Inflammatory macrophage treated with lipopolysaccharide for 4 hours (primary cell): ENCODE data around the gene AARS2.

Experiments
- DNase-seq: peaks from one replicate; pipeline ENCODE4 v3.0.0-alpha.2; 2020

Gene AARS2

DNA sequence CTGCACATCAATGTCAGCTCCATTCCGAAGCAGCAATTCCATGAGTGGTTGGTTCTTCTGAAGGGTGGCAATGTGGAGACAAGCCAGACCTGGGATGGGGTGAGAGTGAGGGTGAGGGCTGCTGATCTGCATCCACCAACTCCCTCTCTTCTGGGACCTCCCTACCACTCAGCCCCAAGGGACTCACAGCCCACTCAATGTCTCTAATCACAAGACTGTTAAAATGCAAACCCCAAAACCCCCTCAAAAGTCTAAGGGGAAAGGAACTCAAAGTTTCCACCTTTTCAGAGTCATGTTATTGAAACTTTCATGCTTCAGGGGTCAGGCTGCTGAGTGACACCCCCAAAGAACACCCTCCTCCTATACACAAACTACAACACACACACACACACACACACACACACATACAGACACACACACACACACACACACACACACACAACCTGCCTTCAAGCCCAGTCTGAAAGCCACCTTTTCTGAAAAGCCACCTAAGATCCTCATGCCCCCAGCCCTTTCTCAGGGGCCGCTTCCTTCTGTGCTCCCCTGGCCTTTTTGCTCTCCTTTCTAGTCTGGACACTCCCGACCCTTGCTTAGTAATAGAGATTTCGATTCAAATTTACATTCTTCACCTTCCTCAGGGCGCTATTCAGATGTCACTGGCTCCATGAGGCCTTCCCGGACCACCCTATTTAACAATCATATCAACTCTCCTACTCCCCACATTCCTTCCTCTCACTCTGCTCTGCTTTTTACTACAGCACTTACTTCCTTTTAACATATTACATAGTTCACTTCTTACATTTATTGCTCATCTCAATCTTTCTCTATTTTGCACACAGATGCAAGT lies 52.5 kb downstream of the AARS2 start:
- no peak for DNase-seq

DNA sequence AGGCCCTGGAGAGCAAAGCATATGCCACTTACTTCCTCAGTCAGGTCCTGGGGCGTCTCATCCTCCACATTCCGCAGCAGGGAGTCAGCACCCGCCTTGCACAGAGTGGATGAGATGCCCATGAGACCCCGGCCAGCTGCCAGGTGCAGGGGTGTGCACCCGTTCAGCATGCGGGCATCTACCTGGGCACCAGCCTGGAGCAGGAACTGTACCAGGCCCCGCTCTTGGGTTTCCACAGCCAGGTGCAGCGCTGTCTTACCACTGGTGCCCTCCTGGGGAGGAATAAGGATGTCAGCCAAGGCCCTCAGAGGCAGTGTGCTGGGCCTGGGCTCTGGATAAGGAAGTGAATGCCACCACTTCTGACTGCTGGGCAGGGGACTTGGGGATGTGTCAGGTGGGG lies 53.1 kb downstream of the AARS2 start:
- DNase-seq = no peak

DNA sequence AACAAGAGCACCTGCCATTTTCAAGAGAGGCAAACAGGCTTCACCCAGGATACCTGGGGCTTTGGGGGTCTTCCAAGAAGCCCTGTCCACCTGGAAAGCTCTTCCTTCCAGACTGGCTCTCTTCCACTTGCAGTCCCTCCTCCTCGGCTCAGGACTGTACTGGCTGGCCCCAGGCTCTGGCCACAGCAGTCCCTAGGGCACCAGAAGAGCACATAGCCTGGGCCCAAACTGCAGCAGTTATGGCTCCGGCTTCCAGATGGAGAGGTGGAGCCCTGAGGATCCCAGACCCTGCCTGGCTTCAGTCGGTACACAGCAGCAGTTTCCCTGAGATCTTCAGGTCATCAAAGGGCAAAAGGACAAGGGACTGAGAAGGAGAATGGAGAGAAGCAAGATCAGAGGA lies 54.2 kb downstream of the AARS2 start:
- no peak for DNase-seq

DNA sequence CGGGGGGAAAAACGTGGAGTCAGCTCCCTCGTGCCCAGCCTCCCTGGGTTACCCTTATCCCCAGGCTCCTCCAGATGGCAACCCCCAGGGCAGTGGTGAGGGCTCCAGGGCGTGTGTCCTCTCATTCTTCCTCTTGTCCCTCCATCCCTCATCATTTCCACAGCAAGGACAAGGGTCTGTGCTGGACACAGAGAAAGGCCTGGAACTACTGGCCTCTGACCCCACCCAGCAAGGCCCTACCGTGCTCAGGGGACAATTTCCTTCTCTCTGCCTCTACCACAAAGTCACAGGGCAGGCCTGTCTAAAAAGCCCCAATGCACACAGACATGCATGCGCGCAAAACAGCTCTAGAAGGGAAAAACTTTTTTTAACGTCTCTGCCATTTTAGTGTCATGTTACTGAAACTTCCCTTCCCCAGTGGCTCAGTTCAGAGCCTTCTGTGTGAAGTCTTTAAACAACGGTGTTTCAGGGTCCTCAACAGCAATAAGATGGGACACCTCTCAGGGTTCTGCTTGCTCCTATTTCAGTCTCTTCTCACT lies 54.8 kb downstream of the AARS2 start:
- no peak for DNase-seq

DNA sequence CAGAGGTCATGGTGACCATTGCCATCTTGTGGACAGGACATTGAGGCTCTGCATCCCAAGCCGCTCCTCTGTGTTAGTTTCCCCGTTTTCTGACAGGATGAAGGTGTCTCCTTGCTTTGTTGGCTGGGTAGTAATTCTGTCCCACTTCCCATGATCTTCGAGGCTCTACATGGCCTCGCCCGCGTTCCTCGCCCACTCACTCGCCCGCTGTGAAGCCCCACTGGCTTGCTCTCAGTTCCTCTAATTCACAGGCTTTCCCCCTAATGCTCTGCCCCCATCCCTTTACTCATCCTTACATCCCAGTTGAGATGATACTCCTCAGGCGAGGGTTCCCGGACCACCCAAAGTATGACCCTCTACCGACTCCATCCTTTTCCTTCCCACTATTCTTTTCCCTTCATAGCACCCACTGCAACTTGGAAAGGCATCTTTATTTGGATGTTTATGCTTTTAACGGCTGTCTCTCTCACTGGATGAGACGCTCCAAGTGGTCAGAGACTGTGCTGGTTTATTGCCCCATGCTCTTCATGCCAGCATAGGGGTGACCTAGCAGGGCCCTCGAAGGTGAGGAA lies 55.3 kb downstream of the AARS2 start:
- peak; percentile 71 for DNase-seq

DNA sequence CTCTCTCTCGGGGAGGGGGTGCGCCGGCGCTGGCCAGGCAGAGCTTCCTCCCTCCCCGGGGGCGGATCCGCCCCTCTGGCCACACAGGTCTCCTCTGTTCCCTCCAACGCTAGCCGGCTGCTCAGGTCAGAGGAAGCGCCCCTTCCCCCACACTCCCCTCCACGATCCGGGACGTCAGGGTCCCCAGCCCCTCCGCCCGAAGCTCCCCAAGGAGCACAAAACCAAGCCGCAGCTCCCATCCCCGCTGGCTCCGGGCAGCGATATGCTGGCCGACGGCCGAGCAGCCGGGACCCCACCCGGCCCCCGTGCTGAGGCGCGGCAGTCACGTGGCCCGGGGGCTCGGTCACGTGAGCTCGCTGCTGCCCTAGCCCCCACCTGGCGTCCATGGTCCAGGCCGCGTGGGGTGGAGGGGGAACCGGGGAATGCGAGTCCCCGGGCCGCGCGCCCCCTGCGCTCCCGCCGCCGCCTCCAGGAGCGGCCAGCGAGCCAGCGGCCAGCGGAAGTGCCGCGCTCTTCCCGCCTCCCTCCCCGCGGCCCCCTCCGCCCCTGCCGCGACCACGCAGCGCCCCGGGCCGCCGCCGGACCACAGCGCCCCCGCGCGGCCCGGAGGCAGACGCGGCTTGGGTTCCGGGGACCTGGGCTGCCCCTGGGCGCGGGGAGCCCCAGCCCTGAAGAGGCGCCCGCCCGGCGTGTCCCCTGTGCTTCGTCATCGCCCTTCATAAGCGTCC lies 56.0 kb downstream of the AARS2 start, which contains the start of gene SLC35B2:
Gene SLC35B2 (minus strand): TSS at position 504 of the 728 bp plus-strand sequence. CDS start 118 bp downstream, at position 386.
- DNase-seq = no peak

DNA sequence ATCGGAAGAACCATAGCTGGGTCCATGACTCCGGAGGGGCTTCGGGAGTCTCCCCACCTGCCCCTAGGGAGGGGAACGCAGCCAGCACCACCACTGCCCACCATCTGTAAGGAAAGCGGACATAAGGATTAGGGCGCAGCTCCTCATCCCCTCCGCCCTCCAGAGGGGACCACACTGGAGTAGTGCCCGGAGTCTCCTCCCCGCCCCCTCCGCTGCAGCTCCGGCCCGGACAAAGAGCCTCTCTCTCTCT lies 56.4 kb downstream of the AARS2 start:
- DNase-seq = no peak

DNA sequence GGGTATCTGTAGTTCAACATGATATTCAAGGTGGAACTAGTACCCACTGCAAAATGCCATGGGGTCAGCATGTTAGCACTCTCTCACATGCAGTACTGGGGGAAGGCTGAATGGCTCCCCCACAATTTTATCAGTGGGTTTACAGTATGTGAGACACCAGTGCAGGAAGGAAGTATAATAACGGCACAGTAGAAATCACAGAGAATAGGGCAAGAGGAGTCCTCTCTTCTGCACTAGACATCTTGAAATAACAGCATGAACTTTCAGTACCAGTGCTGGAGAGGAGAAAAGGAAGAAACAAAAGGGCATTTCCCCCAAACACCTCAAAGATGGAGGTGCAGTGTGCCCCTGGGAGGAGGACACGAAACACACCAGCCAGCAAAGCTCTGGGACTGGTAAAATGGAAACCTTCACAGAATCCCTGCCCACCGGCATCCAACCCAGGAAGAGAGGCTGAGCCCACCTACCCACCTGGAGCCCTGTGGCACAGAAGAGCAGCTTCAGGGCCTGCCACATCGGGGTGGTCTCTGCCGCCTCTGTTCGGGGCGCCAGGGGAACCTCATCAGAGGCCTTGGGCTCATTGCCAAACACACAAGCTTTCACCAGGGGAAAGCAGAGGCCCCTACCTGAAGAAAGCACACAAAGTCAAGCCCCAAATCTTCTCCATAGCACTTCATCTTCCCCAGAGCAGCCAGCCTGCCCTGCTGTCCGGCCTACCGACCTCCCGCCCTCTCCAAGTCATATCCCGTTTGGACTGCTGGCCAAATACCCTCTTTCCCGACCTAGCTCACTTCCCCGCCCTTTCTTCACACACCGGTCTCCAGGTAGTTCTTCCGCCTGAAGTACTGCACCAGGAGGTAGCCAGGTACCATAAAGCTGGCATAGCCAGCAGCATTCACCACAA lies 57.0 kb downstream of the AARS2 start:
- DNase-seq = no peak

DNA sequence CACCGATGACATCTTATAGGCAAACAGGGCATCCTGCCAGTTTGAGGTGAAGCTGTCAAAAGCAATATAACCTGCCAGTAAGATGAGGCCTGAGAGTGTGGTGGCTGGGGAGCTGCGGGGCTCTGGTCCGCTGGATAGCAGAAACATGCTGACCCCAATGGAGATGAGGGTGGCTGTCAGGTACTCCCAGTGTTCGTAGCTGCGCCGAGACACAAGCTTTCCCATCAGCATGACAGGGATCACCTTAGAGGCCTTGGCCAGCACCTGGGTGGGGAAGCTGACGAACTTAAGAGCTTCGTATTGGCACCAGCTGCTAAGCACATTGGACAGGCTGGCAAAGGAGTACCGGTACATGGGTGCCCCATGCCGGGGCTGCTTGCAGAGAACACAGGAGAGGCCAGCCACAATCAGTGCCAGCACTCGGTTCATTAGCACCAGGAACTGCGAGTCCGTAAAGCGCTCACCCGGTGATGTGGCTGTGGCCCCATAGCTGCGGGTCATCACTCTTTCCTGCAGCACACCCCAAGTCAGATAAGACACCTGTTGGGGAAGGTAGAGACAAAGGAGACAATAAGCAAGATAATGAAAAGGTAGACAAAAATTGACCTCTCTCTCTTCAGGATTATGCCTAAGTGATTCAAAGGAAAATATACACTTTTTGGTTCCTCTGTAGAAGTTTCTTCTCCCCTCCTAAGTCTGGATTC lies 57.9 kb downstream of the AARS2 start:
- DNase-seq = no peak

DNA sequence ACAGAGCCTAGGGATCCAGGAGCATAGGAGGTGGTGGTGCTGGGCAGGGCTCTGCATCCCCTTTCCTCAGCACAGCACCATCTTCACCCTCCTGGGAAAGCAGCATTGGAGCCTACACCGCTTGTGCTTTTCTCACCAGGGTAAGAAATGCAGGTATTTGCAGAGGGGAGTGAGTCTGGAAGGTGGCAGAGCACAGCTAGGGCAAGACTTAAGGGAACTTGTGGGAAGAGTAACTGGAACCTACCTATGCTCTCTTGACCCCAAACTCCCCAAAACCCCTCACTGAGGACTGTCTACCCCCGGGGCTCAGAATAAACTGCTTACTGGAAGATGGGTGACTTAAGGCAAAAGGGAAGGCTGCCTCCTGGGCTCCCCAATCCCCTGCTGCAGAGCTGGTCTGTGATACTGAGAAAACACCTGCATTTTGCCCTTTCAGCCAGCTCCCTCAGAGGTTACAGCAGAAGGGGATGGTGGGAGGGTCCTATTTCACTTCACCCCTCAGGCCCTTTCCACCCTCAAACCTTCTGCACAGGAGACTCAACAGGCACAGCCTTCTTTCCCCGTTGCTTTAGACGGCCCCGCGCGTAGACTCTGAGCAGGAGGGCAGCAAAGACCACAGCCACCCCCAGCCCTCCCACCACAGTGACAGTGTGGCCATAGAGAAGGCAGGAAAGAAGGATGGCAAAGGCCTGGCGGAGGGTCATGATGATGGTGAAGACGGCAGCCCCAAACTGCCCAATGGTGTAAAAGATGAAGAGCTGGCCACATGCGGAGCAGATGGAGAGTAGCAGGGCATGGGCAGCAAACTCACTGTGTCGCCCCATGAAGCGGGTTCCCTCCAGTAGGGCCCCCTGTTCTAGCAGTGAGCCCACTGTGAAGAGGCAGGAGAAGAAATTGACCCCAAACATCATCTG lies 58.7 kb downstream of the AARS2 start:
- no peak for DNase-seq

DNA sequence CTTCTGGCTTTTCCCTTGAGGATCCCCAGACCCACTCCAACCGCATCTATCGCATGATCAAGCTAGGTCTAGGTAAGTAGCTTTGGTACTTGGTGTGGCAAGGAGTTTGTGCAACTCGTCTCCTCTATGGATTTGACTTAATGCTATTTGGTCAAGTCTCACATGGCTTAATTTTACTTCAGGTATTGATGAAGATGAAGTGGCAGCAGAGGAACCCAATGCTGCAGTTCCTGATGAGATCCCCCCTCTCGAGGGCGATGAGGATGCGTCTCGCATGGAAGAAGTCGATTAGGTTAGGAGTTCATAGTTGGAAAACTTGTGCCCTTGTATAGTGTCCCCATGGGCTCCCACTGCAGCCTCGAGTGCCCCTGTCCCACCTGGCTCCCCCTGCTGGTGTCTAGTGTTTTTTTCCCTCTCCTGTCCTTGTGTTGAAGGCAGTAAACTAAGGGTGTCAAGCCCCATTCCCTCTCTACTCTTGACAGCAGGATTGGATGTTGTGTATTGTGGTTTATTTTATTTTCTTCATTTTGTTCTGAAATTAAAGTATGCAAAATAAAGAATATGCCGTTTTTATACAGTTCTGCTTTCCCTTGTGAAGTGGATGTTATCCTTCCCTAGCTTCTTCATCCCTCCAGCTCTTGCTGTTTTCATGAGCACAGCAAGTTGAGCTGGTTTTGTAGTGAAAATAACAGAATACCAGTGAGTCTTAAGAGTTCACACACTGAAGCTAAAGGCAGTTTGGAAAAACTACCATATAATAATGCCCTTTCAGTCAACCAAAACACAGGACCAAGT lies 59.6 kb downstream of the AARS2 start:
- DNase-seq = peak; percentile 55

DNA sequence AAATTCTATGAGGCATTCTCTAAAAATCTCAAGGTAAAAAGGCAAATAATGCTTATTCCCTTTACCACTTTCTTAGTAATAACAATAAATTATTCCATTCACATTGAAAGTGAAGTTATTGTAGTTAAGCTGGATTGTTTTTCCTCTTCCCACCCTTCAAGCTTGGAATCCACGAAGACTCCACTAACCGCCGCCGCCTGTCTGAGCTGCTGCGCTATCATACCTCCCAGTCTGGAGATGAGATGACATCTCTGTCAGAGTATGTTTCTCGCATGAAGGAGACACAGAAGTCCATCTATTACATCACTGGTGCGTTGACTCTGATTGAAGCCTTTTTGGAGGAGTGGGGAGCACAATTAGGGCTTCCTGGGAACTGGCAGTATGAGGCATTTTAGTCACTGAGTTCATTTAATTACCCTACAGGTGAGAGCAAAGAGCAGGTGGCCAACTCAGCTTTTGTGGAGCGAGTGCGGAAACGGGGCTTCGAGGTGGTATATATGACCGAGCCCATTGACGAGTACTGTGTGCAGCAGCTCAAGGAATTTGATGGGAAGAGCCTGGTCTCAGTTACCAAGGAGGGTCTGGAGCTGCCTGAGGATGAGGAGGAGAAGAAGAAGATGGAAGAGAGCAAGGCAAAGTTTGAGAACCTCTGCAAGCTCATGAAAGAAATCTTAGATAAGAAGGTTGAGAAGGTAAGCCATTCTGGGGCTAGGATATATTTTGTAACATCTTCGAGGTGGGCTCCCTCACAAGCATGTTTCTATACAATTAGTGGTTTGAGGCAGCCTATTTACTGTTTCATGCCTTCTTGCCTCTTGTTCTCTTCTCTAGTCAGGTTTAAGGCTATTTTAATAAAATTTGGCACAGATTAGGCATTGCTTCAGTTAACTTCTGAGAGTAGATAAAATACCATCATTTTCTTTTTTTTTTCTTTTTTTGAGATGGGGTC lies 61.3 kb downstream of the AARS2 start:
- DNase-seq = no peak

DNA sequence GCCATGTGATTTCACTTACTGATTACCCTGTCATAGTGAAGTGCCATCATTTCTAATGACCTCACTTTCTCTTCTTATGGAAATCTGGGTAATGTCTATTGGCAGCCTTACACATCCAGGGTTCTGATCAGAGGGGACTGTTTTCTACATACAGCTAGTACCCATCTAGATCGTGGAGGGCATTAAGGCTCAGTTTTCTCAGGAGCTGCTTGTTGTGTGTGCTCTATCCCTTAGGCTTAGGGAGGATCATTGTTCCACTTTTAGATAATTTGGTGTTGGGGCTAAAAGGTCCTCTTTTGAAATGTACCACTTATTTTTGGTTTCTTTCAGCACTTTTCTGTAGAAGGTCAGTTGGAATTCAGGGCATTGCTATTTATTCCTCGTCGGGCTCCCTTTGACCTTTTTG lies 62.4 kb downstream of the AARS2 start:
- no peak for DNase-seq

DNA sequence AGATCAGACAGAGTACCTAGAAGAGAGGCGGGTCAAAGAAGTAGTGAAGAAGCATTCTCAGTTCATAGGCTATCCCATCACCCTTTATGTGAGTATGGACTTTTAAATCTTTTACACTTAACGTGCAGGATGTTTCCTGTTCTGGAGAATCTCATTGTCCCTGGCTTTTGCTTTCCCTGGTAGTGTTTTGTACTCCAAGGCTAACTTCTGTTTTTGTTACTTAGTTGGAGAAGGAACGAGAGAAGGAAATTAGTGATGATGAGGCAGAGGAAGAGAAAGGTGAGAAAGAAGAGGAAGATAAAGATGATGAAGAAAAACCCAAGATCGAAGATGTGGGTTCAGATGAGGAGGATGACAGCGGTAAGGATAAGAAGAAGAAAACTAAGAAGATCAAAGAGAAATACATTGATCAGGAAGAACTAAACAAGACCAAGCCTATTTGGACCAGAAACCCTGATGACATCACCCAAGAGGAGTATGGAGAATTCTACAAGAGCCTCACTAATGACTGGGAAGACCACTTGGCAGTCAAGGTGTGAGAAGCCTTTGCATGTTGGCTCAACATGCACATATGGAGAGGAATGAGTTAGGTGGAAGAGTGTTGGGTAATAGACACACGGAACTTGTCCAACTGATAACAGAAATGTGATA lies 63.0 kb downstream of the AARS2 start:
- DNase-seq = no peak
